GF-D8 (cell line): ENCODE data around the gene LZTFL1.
A peak's percentile ranks its signal among the peaks of the same experiment; 100 is the strongest.

Experiments
- DNase-seq: peaks from one replicate; lab custom pipeline; 2025; lab: John Stamatoyannopoulos, UW

The LZTFL1 gene, protein sequence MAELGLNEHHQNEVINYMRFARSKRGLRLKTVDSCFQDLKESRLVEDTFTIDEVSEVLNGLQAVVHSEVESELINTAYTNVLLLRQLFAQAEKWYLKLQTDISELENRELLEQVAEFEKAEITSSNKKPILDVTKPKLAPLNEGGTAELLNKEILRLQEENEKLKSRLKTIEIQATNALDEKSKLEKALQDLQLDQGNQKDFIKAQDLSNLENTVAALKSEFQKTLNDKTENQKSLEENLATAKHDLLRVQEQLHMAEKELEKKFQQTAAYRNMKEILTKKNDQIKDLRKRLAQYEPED

GRCh38 chr3:45841757-45842491 is at the start of gene LZTFL1:
Gene LZTFL1, minus strand, starts transcription at chr3:45842119. Its CDS starts 128 bp downstream, at chr3:45841991.
- peak; percentile 96 for DNase-seq

DNA sequence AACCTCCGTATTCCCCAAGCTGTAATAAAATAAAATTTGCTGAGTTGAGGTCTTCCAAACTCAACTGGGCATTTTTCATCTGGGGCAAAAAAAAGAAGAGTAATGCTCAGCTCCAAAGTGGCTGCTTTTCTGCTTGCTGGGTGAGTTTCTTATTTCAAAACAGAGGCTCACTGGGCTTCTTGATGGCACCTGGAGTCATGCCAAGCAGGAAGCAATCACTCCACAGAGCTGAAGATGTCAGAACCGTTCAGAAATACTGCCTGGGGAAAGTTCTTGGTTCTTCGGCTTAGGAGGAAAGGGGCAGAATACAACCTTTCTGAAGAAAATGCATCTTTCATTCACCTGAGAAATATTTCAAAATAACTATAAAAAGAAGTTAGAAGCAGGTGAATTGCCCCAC is 48.5 kb upstream of the LZTFL1 start:
- no peak for DNase-seq

- DNase-seq, result no peak
Observed at GRCh38 chr3:45889337-45889736, 47.4 kb upstream of the LZTFL1 start.

DNA sequence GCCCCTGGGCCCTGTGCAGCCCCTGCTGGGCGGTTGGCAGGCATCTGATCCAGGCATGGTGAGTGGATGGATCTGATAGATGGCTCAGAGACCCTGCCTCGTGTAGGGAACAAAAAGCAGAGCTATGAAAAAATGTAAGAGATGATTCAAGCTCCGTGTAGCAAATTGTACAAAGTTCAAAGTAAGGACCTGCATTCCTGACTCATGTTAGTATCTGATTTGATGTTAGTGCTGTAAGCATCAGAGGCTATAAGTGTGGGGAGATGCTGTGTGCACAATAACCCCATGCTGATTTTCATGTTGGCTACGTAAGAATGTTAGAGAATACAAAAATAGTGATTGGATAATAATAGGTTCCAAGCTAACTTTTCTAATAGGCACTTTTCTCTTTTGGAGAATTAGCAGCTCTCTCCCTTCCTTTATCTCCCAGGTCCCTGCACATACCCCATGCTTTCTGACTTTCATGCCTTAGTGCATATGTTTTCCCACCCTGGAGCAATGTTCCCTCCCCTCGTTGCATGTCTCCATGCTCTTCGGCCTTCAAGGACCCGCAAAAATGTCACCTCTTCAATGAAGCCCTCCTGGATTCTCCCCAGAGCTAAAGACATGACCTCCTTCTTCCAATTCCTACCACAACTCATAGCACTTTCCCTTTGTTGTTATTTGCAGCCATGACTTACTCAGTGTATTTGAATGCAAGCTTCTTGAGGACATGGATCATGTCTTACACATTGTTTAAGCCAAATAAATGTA is 46.0 kb upstream of the LZTFL1 start:
- DNase-seq, result no peak

DNA sequence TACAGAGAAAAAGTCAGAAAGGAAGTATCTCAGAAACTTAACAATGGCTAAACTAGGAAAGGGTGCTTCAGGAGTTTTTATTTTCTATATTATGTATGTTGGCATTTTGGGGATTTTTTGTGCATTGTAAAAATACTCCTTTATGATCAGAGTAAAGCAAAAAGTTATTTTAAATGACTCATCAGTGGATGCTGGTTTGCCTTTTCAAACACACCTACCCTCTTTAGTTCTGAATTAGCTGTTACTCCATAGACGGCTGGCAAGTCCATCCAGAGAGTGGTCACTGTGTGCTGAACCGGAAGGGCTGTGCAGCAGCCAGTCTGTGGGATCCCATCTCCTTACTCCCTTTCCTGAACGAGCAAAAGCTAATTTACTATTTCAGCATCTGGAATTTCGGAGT is 45.4 kb upstream of the LZTFL1 start:
- no peak for DNase-seq

DNA sequence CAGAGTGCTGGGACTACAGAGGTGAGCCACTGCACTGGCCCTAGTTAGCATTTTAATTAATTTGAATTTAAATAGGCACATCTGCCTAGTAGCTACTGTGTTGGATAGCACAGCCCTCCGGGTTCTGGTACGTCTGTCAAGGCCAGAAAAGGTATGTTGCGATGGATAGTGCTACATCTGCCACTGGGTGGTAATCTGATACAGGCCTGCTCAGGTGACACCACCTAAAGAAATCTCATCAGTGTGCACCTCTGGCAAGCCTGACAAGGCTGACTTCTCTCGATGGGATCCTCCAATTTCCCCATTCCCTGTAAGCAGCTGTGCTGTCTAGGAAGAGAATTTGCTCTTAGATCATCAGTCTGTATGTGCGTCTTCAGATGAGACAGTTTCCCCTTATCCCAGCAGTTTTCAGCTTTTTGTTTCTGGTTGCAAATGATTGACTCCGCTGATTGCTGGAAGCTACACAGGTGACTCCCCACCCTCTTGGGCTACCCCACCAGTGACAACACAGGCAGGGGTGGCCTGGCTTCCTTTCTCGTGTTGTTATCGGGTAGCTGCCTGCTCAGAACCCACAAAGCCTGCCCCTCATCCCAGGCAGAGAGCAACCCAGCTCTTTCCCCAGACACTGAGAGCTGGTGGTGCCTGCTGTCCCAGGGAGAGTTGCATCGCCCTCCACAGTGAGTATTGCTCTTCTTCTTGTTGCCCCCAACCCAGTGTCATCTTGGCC is 44.2 kb upstream of the LZTFL1 start, which contains the start of gene CCR9:
TSS of gene CCR9 (plus strand) at position 565 of the 727 bp plus-strand sequence. CDS start 8,391 bp downstream, outside the sequence.
- no peak for DNase-seq

- no peak for DNase-seq
Observed at GRCh38 chr3:45884368-45885201, 42.7 kb upstream of the LZTFL1 start.

GRCh38 chr3:45881078-45882022 is 39.4 kb upstream of the LZTFL1 start:
- no peak for DNase-seq

- DNase-seq, result no peak
Observed at GRCh38 chr3:45880725-45881077, 38.8 kb upstream of the LZTFL1 start.

- DNase-seq, result no peak
Observed at GRCh38 chr3:45878124-45878523, 36.2 kb upstream of the LZTFL1 start.

- DNase-seq, result no peak
Observed at GRCh38 chr3:45874677-45875346, 32.9 kb upstream of the LZTFL1 start.

DNA sequence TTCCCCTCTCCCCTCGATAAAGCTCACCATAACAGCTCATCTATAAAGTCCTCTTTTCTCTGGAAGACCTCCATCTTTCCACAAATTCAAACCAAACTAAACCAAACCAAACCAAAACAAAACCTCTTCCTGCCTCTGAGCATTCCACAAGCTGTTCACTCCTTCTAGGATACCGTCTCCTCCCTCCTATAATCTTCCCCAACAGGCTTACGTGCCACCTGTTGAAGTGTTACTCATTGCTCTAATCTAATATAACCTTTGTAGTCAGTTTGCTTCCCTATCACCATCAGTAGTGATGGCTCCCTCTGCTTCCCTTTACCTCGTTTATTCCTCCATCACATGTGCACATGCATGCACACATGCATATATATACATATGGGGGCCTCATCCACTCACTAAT is 31.7 kb upstream of the LZTFL1 start:
- no peak for DNase-seq

GRCh38 chr3:45873036-45873435 is 31.1 kb upstream of the LZTFL1 start:
- DNase-seq, result no peak

- DNase-seq, result no peak
Observed at GRCh38 chr3:45872569-45872968, 30.6 kb upstream of the LZTFL1 start.

GRCh38 chr3:45871780-45872179 is 29.9 kb upstream of the LZTFL1 start:
- no peak for DNase-seq

GRCh38 chr3:45870099-45870498 is 28.2 kb upstream of the LZTFL1 start:
- DNase-seq, result no peak

GRCh38 chr3:45869638-45870037 is 27.7 kb upstream of the LZTFL1 start:
- no peak for DNase-seq

- DNase-seq, result no peak
Observed at GRCh38 chr3:45868650-45869049, 26.7 kb upstream of the LZTFL1 start.

DNA sequence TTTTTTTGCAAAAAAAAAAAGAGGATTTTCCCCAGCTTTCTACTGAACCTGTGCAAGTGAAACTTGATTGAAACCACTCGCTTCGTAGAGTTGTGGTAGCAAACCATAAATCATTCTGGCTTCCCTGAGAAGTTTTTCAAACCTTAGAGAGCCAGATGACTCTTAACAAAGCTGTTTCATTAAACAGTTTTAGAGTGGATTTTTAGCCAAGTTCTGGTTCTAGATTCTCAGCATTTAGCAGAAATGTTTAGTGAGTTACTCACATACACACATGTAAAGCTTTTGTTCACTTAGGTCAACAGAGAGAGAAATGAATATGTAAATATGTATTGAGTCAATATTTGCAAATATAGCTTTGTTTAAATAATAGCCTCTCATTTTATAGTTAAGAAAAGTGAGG is 26.3 kb upstream of the LZTFL1 start:
- no peak for DNase-seq

DNA sequence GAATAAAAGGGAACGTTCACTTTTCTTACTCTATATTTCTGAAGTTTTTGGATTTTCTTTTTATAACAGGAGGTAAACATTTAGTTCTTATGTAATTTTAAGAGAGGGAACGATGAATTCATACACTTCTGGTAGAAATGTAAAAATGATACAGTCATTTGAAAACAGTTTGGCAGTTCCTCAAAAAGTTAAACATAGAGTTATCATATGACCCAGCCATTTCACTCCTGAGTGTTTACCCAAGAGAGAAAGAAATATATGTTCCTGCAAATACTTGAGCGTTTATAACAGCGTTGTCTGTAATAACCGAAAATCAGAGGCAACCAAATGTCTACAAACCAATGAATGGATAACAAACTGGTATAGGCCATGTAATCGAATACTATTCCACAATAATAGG is 23.6 kb upstream of the LZTFL1 start:
- no peak for DNase-seq
